HG02981 (cell line): ENCODE data around the gene P2RX1.

Experiments used
- ATAC-seq: cut with Tn5 transposase; IDR thresholded peaks from one replicate; pipeline ENCODE4 v1.9.1; 2021; ENCODE audit warnings: mild to moderate bottlenecking, moderate library complexity; ENCODE audit not compliant: unreplicated experiment

Gene P2RX1

DNA sequence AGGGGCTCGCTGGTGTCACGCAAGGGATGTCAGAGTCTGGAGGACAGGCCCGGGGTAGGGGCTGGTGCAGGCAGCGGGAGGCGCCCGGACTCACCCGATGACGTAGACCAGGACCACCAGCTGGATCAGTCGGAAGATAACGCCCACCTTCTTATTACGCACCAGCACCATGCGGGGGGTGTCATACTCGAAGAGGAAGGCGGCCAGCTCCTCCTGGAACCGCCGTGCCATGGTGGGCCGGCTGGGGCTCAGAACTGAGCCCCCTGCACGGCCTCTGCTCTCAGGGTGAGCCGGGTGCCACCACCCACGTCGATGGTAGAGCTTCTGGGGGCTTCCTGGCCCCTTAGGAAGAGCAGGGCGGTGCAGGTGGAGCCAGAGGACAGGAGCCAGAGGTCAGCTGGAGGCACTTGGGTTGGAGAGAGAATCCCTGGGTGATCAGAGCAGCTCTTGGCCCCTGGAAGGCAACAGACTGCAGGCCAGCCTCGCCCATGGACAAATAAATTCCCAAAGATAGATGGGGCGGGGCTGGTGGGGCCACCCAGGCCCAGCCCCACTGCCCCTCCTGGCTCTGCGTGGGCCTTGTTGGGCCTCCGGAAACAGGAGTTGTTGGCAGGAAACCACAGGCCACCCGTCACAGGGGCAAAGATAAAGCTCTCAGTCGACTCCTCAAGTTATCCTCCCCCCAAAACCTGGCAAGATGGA, at the start of gene P2RX1:
Gene P2RX1, minus strand, starts transcription at position 471 of the 702 bp plus-strand sequence. Its CDS starts 240 bp downstream, at position 231.
- no peak for ATAC-seq

DNA sequence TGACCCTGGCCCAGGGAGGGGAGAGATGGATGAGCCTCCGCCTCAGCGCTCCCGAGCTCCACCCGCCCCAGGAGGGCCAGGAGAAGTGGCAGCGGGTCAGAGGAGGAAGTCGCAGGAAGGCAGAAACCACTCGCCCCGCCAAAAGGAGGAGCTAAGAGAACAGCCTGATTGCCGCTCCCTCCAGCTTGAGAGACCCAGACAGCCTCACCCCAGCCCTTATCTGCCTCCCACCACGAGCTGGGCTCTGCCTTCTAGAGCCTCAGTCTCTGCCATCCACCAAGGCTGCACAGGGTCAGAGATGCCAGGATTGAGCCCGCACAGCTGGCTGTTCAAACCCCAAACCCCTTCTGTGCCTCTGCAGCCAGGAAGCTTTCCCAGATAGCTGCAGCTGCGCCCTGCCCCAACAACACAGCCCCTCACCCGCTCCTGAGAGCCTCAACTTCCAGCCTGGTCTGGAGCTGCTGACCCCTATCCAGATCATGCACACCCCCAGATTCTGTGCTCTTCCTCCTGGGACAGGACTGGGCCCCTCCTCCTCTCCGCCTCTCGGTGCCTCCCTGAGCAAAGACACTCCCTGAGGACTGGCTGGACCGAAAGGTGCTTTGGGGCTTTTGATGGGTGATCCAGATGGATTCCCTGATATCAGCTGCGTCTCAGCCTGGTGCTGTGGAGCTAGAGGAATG, 49.0 kb upstream of the P2RX1 start:
- peak; percentile 41 for ATAC-seq

DNA sequence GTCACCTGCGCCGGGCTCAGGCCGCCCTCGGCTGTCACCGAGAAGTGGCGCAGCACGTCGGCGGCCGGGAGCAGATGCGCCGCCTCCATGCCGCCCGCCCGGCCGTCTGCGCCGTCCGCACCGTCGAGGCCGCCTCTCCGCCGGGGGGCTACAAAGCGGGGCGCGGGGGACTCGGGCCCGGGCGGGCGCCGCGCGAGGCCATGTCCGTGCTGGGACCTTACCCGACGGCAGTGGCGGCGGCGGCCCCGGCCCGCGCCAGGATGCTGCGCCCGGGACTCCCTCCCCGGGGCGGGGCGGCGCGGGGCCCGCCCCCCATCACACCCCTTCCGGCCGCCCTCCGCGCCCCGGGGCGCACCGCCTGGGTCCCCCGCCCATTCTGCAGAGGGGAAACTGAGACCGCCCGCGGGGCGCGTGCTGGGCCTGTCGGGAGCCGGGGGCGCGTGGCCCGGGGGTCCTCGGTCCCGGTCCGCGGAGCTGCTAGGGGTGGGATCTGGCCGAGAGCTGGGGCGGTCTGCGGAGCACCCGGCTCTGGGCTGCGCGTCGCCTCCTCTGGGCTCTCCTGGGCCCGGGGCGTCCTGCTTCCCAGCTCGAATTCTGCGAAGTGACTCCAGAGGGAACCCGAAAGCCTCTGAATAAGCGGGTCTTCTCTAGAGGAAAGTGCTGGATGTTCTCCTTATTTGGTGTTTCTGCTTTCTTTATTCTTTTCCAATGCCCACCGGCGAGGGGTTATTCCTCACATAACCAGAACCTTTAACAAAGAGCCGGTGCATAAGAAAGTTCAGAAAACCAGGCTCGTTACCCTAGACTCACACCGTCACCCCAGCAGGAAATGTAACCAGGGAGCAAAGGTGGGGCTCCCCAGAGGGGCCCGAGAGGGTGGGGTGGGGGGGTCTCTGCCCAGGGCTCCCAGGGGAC, 48.2 kb upstream of the P2RX1 start, which contains the start of gene ATP2A3:
Gene ATP2A3, minus strand, starts transcription at position 235 of the 915 bp plus-strand sequence. Its CDS starts 146 bp downstream, at position 89.
- peak; percentile 49 for ATAC-seq

DNA sequence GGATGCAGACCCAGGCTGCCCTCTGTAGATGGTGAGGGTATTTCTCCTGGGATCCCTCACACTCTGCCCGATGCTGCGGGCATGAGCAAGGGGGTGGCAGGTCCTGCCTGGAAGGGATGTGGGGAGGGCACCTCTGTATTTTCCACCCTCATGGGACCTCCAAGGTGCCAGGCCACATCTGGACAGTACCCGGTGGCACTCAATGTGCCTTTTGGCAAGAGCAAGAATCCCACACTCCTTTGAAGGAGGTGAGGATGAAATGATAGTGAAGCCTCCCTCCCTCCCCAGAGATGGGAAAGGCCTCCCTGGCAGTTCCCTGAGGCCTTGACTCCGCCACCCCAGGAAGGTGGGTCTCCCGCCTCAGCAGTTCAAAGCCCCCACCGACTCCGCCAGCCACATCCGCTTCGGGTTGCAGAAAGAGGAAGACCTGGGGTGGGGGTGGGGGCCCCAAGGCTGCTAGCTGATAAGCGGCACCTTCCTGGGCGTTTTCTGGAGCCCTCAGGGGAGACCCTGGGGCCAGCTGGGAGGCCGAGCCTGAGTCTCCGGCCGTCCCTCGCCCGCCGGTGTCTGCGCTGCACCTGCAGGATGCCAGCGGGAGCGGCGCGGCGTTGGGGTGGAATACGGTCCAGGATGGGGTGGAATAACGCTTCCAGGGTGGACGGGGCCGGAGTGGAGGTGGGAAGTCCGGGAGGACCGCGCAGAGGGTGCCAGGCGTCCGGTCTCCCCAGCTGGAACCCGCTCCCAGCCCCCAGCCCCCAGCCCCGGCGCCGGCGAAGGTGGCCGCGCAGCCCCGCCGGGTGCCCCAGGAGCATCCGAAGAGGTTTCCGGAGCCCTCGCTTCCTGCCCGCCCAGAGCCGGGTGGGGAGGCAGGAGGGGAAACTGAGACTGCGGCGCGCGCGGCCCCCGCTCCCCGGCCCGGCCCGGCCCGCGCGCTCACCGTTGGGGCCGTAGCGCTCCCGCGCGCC, 47.3 kb upstream of the P2RX1 start:
- ATAC-seq, result peak; percentile 1

DNA sequence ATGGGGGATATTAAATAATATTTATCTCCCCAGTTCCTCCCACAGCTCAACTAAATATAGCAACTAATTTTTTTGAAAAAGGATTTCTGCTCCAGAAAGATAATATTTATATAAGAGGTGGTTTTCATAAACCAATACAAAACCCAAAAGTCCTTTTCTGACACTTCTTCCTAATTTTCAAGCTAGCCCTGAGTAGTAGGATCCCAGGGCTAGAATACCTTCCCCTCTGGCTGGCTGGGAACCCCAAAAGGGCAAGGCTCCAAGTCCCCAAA, 46.6 kb upstream of the P2RX1 start:
- ATAC-seq, result no peak

DNA sequence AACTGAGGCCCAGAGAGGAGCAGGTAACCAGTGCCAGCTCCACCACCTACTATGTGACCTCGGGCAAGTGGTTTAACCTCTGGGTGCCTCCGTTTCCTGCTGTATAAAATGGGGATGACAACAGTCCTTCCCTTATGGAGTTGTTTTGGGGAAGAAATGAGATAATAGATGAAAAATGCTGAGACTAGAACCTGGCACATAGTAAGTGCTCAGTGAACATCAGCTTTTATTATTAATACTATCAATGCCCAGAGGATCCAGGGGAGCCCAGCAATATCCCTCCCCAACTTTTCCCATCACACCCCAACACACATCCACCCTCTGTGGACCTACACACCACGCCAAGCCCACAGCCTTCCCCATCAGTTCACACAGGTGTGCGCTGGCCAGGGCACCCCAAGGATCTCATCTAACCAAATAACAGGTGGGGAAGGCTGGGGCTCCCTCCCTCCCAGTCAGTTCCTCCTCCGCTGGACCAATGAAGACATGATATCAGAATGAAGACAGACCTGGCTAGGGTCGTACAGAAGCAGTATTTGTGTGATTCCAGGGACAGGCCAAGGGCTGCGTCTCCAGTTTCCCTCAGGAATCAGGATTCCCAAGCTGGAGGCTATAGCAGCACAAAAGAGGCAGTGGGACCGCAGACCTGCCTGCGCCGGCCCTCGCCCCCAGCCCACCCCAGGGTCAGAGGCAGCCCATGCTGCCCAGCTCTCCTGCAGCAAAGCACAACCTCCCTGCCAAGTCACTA, 46.1 kb upstream of the P2RX1 start:
- ATAC-seq, result no peak

DNA sequence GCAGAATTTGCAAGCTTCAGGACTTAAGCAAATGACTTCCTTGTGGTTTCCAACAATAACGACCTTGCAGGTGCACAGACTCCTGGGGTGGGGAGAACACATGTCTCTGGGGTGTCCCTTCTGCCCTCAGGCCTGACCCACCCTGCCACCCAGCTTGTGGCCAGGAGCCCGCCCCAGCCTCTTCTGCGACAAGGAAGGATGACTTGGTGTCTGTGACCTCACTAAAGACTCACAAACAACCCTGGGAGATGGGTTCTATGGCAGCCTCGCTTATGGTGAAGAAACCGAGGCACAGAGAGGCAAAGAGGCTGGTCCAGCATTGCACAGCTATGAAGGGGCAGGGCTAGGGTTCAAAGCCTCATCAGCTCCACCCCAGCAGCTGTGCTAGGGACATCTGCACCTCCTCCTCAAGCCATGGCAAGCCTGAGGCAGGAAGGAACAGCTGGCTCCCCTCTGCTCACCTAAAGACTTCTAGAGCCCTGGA, 45.3 kb upstream of the P2RX1 start:
- ATAC-seq, result no peak

DNA sequence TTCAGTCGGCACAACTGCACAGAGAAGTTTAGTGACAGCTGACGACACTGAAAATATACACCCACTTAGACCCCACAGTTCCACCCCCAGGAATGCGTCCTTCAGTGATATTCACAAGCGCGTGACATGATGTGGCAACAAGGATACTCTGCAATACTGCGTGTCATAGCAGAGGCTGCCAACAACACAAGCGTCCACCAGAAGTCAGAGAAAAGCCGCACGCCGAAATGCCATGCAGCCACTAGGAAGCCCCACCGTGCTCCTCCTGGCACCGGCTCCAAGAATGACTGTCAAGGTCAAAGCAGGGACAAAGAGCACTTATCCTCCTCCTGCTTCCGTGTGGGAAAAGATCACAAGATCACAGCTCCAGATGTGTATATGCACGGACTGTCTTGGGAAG, 44.5 kb upstream of the P2RX1 start:
- no peak for ATAC-seq

DNA sequence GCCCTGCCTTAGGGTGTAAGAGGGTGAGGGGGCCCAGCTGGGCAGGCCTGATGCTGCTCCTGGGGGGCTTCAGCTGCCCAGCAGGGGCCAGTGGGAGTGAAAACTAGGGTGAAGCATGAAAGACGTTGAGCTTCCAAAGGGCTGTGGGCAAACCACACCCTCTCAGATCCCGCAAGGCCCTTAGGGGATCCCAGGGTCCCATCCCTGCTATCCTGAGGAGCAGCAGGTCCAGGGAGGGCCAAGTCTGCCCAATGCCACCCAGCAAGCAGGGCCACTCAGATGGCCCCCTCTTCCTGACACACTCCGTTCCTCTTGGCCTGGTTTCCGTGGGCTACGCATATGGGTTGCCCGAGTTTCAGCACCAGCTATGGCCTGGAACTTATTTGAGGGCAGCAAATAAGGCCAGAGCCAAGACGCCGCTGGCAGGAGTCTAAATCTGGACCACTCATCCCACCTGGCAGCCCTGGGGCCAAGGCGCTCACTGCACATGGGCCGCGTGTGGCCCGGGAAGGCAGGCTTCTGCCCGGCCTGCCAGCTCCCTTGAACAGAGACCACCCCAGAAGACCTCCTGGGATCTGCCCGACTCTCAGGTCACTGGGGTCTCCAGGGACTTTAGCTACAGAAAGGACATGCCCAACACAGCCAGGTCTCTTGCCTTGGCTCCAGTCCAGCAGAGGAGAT, 43.8 kb upstream of the P2RX1 start:
- ATAC-seq, result no peak

DNA sequence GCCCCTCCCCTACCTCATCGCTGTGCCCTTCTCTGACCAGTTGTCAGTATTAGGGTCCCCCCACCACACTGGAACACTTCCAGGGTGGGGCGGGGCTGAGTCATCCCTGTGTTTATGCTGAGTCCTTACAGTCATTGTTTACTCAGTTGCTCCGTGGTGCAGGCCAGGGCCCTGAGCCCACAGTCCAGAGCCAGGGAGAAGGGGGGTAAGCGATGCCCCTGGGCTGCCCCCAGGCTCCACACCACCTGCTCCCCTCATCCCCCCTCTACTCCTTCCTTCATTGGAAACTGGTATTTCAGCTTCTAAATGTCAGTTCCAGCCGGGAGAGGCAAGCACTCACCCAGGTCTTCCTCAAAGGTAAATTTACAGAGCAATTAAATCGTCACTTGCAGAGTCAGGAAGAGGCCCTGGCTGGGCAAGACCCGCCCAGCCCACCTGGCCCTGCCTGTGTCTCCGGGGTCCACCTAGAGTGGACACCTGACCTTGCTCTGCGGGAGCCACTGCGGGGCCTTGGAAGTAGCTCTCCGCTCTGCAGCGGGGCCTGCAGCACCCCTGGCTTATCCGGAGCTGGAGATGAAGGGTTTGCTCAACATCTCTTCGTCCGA, 43.1 kb upstream of the P2RX1 start:
- no peak for ATAC-seq

DNA sequence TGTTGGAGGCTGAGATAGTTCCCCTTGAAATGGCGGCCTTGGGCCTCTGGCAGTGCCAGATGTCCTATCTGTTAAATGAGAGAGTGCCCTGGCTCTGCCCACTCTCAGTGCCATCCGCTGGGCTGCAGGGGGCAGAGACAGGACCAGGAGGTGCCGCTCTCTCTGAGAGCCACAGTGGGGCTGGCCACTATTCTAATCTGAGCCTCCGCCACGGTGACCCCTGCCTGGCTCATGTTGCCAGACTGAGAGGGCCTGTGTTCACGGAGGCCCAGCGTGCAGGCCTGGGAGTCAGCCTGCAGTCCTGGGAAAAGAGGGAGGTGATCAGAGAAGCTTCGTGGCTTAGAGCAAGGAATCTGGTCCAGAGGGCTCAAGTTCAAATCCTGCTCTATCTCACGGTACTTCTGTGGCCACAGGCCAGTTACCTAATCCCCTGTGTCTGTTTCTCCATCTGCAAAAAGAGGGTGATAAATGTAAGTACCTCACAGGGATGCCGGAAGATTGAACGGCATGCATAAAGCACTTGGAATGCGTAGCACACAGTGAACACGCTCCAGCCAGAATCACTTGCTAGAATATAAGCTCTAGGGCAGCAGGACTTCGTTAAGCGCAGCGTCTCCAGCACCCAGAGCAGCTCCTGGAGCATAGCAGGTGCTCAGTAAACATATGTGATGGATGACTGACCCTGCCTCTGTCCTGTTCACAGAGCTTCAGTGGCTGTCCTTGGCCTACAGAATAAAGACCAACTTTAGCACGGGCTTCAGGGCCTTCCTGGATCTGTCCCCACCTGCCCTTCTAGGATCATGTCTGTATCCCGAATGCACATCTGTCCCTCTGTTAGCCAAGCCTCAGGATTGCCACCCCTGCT, 41.7 kb upstream of the P2RX1 start:
- no peak for ATAC-seq

DNA sequence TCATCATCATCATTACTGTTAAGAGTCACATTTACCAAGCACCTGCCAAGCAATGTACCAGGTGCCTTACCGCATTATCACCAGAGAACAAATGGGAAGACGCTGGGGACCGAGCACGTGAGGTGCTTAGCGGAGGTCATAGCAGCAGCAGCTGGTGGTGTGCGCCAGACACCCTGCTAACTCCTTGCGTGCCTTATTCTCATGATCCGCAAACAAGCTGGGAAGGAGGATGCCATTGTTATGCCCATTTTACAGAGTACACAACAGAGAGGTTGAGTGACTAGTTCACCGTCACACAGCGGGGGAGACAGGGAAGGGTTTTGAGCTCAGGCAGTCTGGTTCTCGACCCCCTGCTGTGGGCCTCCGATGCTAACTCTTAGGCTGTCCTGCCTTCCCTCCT, 40.7 kb upstream of the P2RX1 start:
- ATAC-seq, result no peak

DNA sequence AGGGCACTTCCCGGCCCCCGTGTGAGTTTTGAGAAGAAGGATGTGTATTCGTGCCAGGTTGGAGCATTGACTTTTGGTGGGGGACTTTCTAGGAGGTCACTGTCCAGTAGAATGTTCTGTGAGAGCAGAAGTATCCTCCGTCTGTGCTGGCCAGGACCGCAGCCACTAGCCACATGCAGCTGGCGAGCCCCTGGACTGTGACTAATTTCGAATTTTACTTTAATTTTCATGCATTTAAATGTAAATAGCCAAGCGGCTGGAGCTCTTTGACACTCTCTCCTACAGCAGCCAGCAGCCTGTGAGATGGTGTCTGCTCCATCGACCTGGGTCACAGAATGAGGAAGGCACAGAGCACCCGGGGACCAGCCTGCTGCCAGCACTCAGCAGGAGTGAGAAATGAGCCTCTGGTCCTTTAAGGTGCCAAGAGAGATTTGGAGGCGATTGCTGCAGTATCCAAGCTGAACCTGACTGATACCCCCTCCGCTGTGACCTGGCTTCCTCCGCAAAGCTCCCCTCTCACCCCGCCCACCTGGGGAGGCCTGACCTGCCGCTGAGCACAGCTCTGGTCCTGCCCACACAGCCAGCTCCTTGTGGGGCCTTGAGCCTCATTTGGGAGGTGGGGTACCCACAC, 40.2 kb upstream of the P2RX1 start:
- no peak for ATAC-seq

DNA sequence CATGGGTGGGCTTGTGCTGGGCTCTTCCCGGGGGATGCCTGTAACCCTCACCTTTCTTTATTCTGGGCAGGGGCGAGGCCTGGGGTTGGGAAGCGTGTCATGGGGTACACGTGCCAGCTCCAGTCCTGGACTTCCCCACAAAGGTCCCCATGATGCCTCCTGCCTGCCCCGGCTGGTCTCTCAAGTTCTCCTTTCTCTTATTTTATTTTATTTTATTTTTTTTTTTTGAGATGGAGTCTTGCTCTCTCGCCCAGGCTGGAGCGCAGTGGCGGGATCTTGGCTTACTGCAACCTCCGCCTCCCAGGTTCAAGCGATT, 39.4 kb upstream of the P2RX1 start:
- ATAC-seq, result no peak

DNA sequence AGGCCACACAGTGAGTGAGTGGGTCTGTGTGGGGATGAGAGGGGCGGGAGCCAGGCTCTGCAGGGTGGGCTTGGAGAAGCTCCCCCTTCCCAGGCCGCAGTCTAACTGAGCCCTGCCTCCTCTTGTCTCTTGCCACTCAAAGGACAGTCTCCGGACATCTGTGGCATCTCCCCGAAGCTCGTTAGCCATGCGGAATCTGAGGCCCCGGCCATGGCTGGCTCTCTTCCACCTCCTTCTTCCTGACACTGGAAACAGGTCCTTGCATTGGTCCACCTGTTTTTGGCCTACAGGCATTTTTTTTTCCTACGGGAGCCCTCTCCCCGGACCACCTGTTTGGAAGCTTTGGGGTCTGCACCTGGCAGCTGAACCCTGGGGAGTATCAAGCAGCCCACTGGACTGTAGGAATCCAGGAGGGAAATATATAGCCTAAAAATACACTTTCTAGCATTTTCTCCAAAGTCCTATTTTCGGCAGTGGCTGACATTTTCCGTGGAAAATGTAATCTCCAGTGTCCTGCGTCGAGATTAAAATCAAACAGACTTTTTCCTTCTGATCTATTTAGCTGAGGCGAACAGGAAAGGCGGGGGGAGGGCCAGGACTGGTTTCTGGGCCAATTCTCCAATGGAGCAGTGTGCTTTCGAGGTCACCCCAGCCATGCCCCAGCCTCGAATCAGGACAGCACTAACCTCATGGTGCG, 38.9 kb upstream of the P2RX1 start:
- no peak for ATAC-seq

DNA sequence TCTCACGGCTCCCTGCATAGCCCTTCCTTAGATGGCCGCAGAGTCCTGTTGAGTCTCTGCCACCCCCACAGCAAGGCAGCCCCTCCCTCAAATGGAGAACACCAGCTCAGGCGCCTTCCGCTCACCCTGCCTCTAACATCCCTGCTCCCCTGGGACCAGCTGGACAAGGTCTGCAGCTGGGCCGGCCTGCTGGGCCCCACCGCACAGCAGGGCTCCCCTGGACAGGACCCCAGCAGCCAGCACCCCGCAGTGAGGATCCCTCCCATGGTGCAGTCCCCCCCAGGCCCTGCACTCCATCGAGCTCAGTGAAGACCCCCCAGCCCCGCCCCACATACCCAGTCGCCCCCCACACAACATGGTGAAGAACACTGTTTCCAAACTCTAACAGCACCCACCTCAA, 37.8 kb upstream of the P2RX1 start:
- ATAC-seq, result no peak

DNA sequence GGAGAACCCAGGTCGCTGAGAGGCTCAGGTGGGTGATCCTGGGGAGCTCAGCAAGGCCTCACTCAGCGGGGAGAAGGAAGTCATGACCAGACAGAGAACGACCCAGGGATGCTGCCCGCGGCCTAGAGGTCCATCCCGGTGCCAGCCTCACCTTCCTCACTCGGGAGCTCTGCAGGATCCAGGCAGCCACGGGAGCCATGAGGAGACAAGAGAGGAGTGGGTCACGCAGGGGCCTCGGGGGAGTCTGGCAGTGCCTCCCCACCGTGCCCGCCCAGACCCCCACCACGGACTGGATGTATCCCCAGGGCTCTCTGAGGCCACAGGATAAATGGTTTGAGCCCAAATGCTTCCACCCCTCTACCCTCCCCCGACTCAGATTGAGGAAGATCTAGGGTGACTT, 37.3 kb upstream of the P2RX1 start:
- no peak for ATAC-seq
